HG03378 (cell line): ENCODE data around the gene LAMB4.

Experiments
- ATAC-seq: cut with Tn5 transposase; IDR thresholded peaks from one replicate; pipeline ENCODE4 v1.9.1; 2021; ENCODE audit warnings: mild to moderate bottlenecking, moderate library complexity; ENCODE audit not compliant: unreplicated experiment

LAMB4 gene

GRCh38 chr7:108018668-108019067 is 111.5 kb downstream of the LAMB4 start:
- no peak for ATAC-seq

- ATAC-seq: no peak
Measured at GRCh38 chr7:108017776-108018151, 112.4 kb downstream of the LAMB4 start.

GRCh38 chr7:108016841-108017775 is 113.1 kb downstream of the LAMB4 start:
- ATAC-seq: peak; percentile 64

GRCh38 chr7:108015740-108016139 is 114.4 kb downstream of the LAMB4 start:
- no peak for ATAC-seq

- ATAC-seq: no peak
Measured at GRCh38 chr7:108014747-108015682, 115.1 kb downstream of the LAMB4 start.

- ATAC-seq: no peak
Measured at GRCh38 chr7:108014215-108014614, 115.9 kb downstream of the LAMB4 start.

- ATAC-seq: no peak
Measured at GRCh38 chr7:108012499-108013430, 117.4 kb downstream of the LAMB4 start.

- no peak for ATAC-seq
Measured at GRCh38 chr7:108010377-108010776, 119.8 kb downstream of the LAMB4 start.

GRCh38 chr7:108009873-108010272 is 120.3 kb downstream of the LAMB4 start:
- ATAC-seq: no peak

GRCh38 chr7:108008827-108009226 is 121.3 kb downstream of the LAMB4 start:
- ATAC-seq: no peak

GRCh38 chr7:108008240-108008639 is 121.9 kb downstream of the LAMB4 start:
- ATAC-seq: no peak

- ATAC-seq: no peak
Measured at GRCh38 chr7:108007762-108008161, 122.4 kb downstream of the LAMB4 start.

GRCh38 chr7:108007261-108007660 is 122.9 kb downstream of the LAMB4 start:
- ATAC-seq: no peak

- peak; percentile 80 for ATAC-seq
Measured at GRCh38 chr7:108004220-108005142, 125.7 kb downstream of the LAMB4 start.

GRCh38 chr7:108003599-108003935 is 126.6 kb downstream of the LAMB4 start:
- ATAC-seq: no peak

- ATAC-seq: no peak
Measured at GRCh38 chr7:108002726-108003598, 127.2 kb downstream of the LAMB4 start, which contains the start of gene LAMB1. TSS of gene LAMB1 (minus strand) at chr7:108003161. CDS start at chr7:108002885, 276 bp downstream.

GRCh38 chr7:108001764-108002725 is 128.1 kb downstream of the LAMB4 start:
- no peak for ATAC-seq
